Heart left ventricle (tissue), 13 donors: ENCODE results near the gene REP15.

Experiments used
- POLR2A ChIP-seq, 2 donors: fragments of 450-650 bp; IDR thresholded peaks; one replicate each; pipeline ENCODE4 v1.6.1; 2017; ENCODE audit warnings: antibody characterized with exemption in 2 of 2, mild to moderate bottlenecking in 2 of 2, moderate library complexity in 2 of 2
- TF ChIP-seq, protein P1 (sequence below), 12 donors: fragments of 200-600 bp; sonication (generic) in 4 of 12; IDR thresholded peaks; one replicate each; pipeline versions ENCODE4 v1.5.0 to v1.8.0; 2018 to 2022; ENCODE audit warnings: antibody characterized with exemption in 12 of 12, mild to moderate bottlenecking in 5 of 12
- donor health status: ischemic (EF 13 %, LVEDD 7.1; RV severe dilation, severe dysfunction).
- donor health status: DM: no; HTN: yes; CAD: no.
- donor health status: DM: no; HTN: no; CAD: no.
- donor health status: ischemic (EF 25% LVEDD 6.9; RV normal size, moderate dysfunction).
- donor health status: ischemic (EF 25% LVEDD 5.7; RV mildly dilated, moderate dysfunction).
- donor health status: ischemic (EF 35%, LVEDD 5.7; RV mildly dilated, moderate dysfunction).
- donor health status: nonischemic (EF 11% LVEDD 7.7; RV severe dilation, severe dysfunction).
- donor health status: DM: yes; HTN: yes; CAD: no.
- donor health status: PGD.
- donor health status: ischemic (EF 29% LVEDD 5.4; RV normal size, mild dysfunction).
- donor health status: nonischemic (EF 23%, LVEDD 6.1; RV moderate dilation, normal function).

DNA sequence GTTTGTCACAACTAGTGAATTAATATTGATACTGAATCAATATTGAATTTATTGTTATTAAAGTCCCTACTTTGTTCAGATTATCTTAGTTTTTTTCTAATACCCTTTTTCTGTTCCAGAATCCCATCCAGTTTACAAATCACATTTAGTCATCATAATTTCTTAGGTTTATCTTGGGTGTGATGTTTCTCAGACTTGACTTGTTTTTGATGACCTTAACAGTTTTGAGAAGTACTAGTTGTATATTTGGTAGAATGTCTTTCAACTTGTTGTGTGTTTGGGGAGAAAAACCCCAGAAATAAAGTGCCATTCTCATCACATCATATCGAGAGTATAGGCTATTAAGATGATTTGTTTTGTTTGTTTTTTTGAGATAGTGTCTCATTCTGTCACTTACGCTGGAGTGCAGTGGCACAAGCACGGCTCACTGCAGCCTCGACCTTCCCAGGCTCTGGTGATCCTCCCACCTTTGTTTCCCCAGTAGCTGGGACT lies 33.9 kb downstream of the REP15 start:
- TF ChIP-seq, protein P1, sequence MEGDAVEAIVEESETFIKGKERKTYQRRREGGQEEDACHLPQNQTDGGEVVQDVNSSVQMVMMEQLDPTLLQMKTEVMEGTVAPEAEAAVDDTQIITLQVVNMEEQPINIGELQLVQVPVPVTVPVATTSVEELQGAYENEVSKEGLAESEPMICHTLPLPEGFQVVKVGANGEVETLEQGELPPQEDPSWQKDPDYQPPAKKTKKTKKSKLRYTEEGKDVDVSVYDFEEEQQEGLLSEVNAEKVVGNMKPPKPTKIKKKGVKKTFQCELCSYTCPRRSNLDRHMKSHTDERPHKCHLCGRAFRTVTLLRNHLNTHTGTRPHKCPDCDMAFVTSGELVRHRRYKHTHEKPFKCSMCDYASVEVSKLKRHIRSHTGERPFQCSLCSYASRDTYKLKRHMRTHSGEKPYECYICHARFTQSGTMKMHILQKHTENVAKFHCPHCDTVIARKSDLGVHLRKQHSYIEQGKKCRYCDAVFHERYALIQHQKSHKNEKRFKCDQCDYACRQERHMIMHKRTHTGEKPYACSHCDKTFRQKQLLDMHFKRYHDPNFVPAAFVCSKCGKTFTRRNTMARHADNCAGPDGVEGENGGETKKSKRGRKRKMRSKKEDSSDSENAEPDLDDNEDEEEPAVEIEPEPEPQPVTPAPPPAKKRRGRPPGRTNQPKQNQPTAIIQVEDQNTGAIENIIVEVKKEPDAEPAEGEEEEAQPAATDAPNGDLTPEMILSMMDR (IDR thresholded peaks at IDR 0.05) = no peak
- TF ChIP-seq POLR2A (IDR thresholded peaks at IDR 0.05) = no peak
